GM18861 (cell line): ENCODE data around the gene HYCC2.
"Not testable (repeated sequence)": the region's sequence is repeated elsewhere in the genome, so short reads cannot be mapped to it uniquely, and the experiment has no call there.

Source experiments
- ATAC-seq: cut with Tn5 transposase; IDR thresholded peaks from one replicate; pipeline ENCODE4 v1.9.1; 2021; ENCODE audit not compliant: unreplicated experiment

Gene HYCC2

GRCh38 chr2:201071479-201072200 is at the start of gene HYCC2, which contains the start of gene NDUFB3:
Gene HYCC2, minus strand, starts transcription at chr2:201071671. Its CDS starts 47,662 bp downstream, at chr2:201024009.
Gene NDUFB3, plus strand, starts transcription at chr2:201072001. Its CDS starts 6,882 bp downstream, at chr2:201078883.
- peak; percentile 94 for ATAC-seq

GRCh38 chr2:201118961-201119854 is 47.7 kb upstream of the HYCC2 start:
- ATAC-seq: no peak

- ATAC-seq: peak; percentile 36
These were observed 46.9 kb upstream of the HYCC2 start for GRCh38 chr2:201118121-201118960.

GRCh38 chr2:201117735-201118094 is 46.2 kb upstream of the HYCC2 start:
- ATAC-seq: not testable (repeated sequence)

GRCh38 chr2:201116959-201117734 is 45.7 kb upstream of the HYCC2 start:
- ATAC-seq: peak; percentile 29

GRCh38 chr2:201116115-201116958 is 44.9 kb upstream of the HYCC2 start, which contains the start of gene CFLAR:
Gene CFLAR, plus strand, starts transcription at chr2:201116164. Its CDS starts 13,702 bp downstream, at chr2:201129866.
- peak; percentile 23 for ATAC-seq

- ATAC-seq: no peak
These were observed 43.4 kb upstream of the HYCC2 start for GRCh38 chr2:201114846-201115245.

- ATAC-seq: no peak
These were observed 42.9 kb upstream of the HYCC2 start for GRCh38 chr2:201114350-201114749.

GRCh38 chr2:201111096-201111495 is 39.6 kb upstream of the HYCC2 start:
- ATAC-seq: no peak

GRCh38 chr2:201110615-201111014 is 39.1 kb upstream of the HYCC2 start:
- no peak for ATAC-seq

- no peak for ATAC-seq
These were observed 37.7 kb upstream of the HYCC2 start for GRCh38 chr2:201109186-201109585.

- ATAC-seq: no peak
These were observed 36.9 kb upstream of the HYCC2 start for GRCh38 chr2:201108341-201108740.

- no peak for ATAC-seq
These were observed 36.2 kb upstream of the HYCC2 start for GRCh38 chr2:201107624-201108023.

GRCh38 chr2:201105759-201106158 is 34.3 kb upstream of the HYCC2 start:
- no peak for ATAC-seq

- no peak for ATAC-seq
These were observed 29.0 kb upstream of the HYCC2 start for GRCh38 chr2:201100497-201100896.

GRCh38 chr2:201093573-201093972 is 22.1 kb upstream of the HYCC2 start:
- no peak for ATAC-seq

GRCh38 chr2:201090574-201090973 is 19.1 kb upstream of the HYCC2 start:
- ATAC-seq: no peak

GRCh38 chr2:201084863-201085262 is 13.4 kb upstream of the HYCC2 start:
- no peak for ATAC-seq

- ATAC-seq: no peak
These were observed 3.5 kb upstream of the HYCC2 start for GRCh38 chr2:201074996-201075395.
